Renal pelvis (tissue), 4 donors: Measurements from ENCODE around the gene KRT81. TPM values are rescaled to one million over a fixed set of nuclear protein-coding genes. Genes with fewer than 3 reads are reported as not detected.
"Not testable (repeated sequence)": the region's sequence is repeated elsewhere in the genome, so short reads cannot be mapped to it uniquely, and the experiment has no call there.

ENCODE experiments used
- DNase-seq: peaks from one replicate; pipeline ENCODE4 v3.0.0-alpha.2; 2013
- polyA plus RNA-seq, 3 donors: library from polyadenylated mRNA; unstranded; fragments of 120-200 nt; gene quantifications; one replicate each; pipeline ENCODE4 v1.2.1, GENCODE V29; 2013; ENCODE audit not compliant: insufficient read length in 3 of 3

KRT81 gene
- polyA plus RNA-seq, 3 donors, result 0.11 TPM; not detected in 2

GRCh38 chr12:52318241-52318990 lies 27.1 kb upstream of the KRT81 start:
- DNase-seq, result no peak

GRCh38 chr12:52317468-52318052 lies 26.2 kb upstream of the KRT81 start:
- DNase-seq, result no peak

GRCh38 chr12:52316701-52317100 lies 25.4 kb upstream of the KRT81 start:
- no peak for DNase-seq

GRCh38 chr12:52316290-52316689 lies 25.0 kb upstream of the KRT81 start:
- no peak for DNase-seq

GRCh38 chr12:52315721-52316120 lies 24.4 kb upstream of the KRT81 start:
- DNase-seq, result not testable (repeated sequence)

- no peak for DNase-seq
Observed at GRCh38 chr12:52314511-52314910, 23.2 kb upstream of the KRT81 start.

GRCh38 chr12:52313926-52314325 lies 22.6 kb upstream of the KRT81 start:
- no peak for DNase-seq

- no peak for DNase-seq
Observed at GRCh38 chr12:52313461-52313860, 22.1 kb upstream of the KRT81 start.

- DNase-seq, result no peak
Observed at GRCh38 chr12:52312086-52312485, 20.8 kb upstream of the KRT81 start.

- DNase-seq, result no peak
Observed at GRCh38 chr12:52311285-52311648, 19.9 kb upstream of the KRT81 start.

GRCh38 chr12:52310622-52311284 lies 19.4 kb upstream of the KRT81 start:
- no peak for DNase-seq

GRCh38 chr12:52308806-52309425 lies 17.6 kb upstream of the KRT81 start:
- DNase-seq, result no peak

- DNase-seq, result peak; percentile 69
Observed at GRCh38 chr12:52307836-52308805, 16.8 kb upstream of the KRT81 start.

GRCh38 chr12:52306731-52307130 lies 15.4 kb upstream of the KRT81 start:
- no peak for DNase-seq

GRCh38 chr12:52305921-52306705 lies 14.8 kb upstream of the KRT81 start:
- DNase-seq, result no peak

- DNase-seq, result not testable (repeated sequence)
Observed at GRCh38 chr12:52304941-52305411, 13.6 kb upstream of the KRT81 start.

GRCh38 chr12:52302242-52302914 lies 11.0 kb upstream of the KRT81 start:
- DNase-seq, result not testable (repeated sequence)

GRCh38 chr12:52301721-52302120 lies 10.4 kb upstream of the KRT81 start:
- not testable (repeated sequence) for DNase-seq

- DNase-seq, result no peak
Observed at GRCh38 chr12:52300796-52301691, 9.7 kb upstream of the KRT81 start.
